Upper lobe of left lung (tissue), 6 donors: Measurements from ENCODE around the gene ZNF470. TPM values are rescaled to one million over a fixed set of nuclear protein-coding genes. Genes with fewer than 3 reads are reported as not detected.

Experiments used
- ATAC-seq, 2 donors: fragments of 200-7000 bp; cut with Tn5 transposase; one replicate each; pipeline ENCODE4 v1.9.1; 2022; ENCODE audit warnings: mild to moderate bottlenecking in 2 of 2, moderate library complexity in 2 of 2; ENCODE audit not compliant: low FRiP score in 2 of 2
- DNase-seq, 2 donors: peaks; one replicate each; pipeline ENCODE4 v3.0.0-alpha.2; 2019 to 2020
- H3K27ac ChIP-seq, 4 donors: fragments of 200-600 bp; sonication (generic); one replicate each; pipeline ENCODE4 v1.5.1; 2016 to 2019
- H3K27me3 ChIP-seq, 4 donors: fragments of 200-600 bp; sonication (generic); one replicate each; pipeline ENCODE4 v1.5.1; 2017 to 2019
- H3K36me3 ChIP-seq, 4 donors: fragments of 200-600 bp; sonication (generic); one replicate each; pipeline ENCODE4 v1.5.1; 2016 to 2019
- H3K4me1 ChIP-seq, 4 donors: fragments of 200-600 bp; sonication (generic); one replicate each; pipeline ENCODE4 v1.5.1; 2018 to 2019
- H3K4me3 ChIP-seq, 4 donors: fragments of 200-600 bp; sonication (generic); one replicate each; pipeline ENCODE4 v1.5.1; 2017 to 2019; ENCODE audit warnings: mild to moderate bottlenecking in 2 of 4, moderate library complexity in 1 of 4
- H3K9me3 ChIP-seq, 4 donors: fragments of 200-600 bp; sonication (generic); one replicate each; pipeline ENCODE4 v1.5.1; 2018 to 2019
- CTCF ChIP-seq, 6 experiments: fragments of 450-650 bp in 4 of 6; fragments of 200-600 bp in 2 of 6; sonication (generic) in 2 of 6; IDR thresholded peaks; one replicate each; pipeline ENCODE4 v1.5.1; 2016 to 2019; ENCODE audit warnings: antibody characterized with exemption in 6 of 6
- EP300 ChIP-seq, 4 donors: sonication (generic); formaldehyde crosslinking; IDR thresholded peaks; one replicate each; pipeline ENCODE4 v1.5.1; 2017; ENCODE audit warnings: antibody characterized with exemption in 4 of 4, control low read depth in 2 of 4
- POLR2A ChIP-seq, 4 donors: fragments of 450-650 bp; IDR thresholded peaks; one replicate each; pipeline ENCODE4 v1.5.1; 2016 to 2017; ENCODE audit warnings: antibody characterized with exemption in 4 of 4, mild to moderate bottlenecking in 2 of 4
- POLR2AphosphoS5 ChIP-seq, 2 donors: sonication (generic); formaldehyde crosslinking; IDR thresholded peaks; one replicate each; pipeline ENCODE4 v1.5.1; 2017; ENCODE audit warnings: antibody characterized with exemption in 2 of 2
- WGBS, 2 donors: methylation state at CpG; one replicate each; pipeline ENCODE4 v1.1.5; 2017 to 2018; 5-methylcytosine and 5-hydroxymethylcytosine counted together
- total RNA-seq, 6 donors: library from RNA; depleted of rRNA in 4 of 6; stranded (reverse); fragments of >200 nt in 4 of 6; gene quantifications; one replicate each; pipeline versions ENCODE4 v1.1.0 to v1.2.1, GENCODE V29; 2016 to 2021
- donor health status: DM: no; HTN: no; CAD: no; lungs with moderate emphysema.
- donor health status: DM: no; HTN: yes; CAD: no; lungs with severe emphysema.

The ZNF470 gene
- total RNA-seq, 6 donors from 2014 or later, result 1.8 to 4.6 (median 3.3) TPM

- Histone ChIP-seq H3K4me1 (no peaks in the 10 kb centered on the region), H3K27ac (no peak overlapping the region), H3K27me3 (no peaks in the 10 kb centered on the region), H3K4me3 (no peak overlapping the region), H3K9me3 (peaks cover 6 to 89% (median 78%) of the 10 kb centered on the region in 4 donors), H3K36me3 (peaks cover 4 to 58% (median 37%) of the 10 kb centered on the region in 4 donors)
- ATAC-seq (no peak), DNase-seq (no peak)
- 97 to 98% methylated on average over 34 to 37 of the region's 37 CpGs for WGBS, 2 donors
- TF ChIP-seq POLR2AphosphoS5 (IDR thresholded peaks at IDR 0.05) (no peak), POLR2A (IDR thresholded peaks at IDR 0.05) (no peak), CTCF (IDR thresholded peaks at IDR 0.05) (no peak), EP300 (IDR thresholded peaks at IDR 0.05) (no peak)
These were observed 55.1 kb downstream of the ZNF470 start for GRCh38 chr19:56622374-56622773.

- no peak for TF ChIP-seq POLR2AphosphoS5 (IDR thresholded peaks at IDR 0.05)
- H3K4me3 ChIP-seq, result no peak overlapping the region
- no peak for DNase-seq
- no peaks in the 10 kb centered on the region for H3K4me1 ChIP-seq
- no peak for ATAC-seq
- H3K9me3 ChIP-seq, result peaks cover 6 to 83% (median 73%) of the 10 kb centered on the region in 4 donors
- H3K36me3 ChIP-seq, result peaks cover 4 to 51% (median 34%) of the 10 kb centered on the region in 4 donors
- H3K27me3 ChIP-seq, result no peaks in the 10 kb centered on the region
- 81 to 90% methylated on average over 9 of the region's 9 CpGs for WGBS, 2 donors
- H3K27ac ChIP-seq, result no peak overlapping the region
These were observed 55.7 kb downstream of the ZNF470 start for GRCh38 chr19:56623006-56623405.

GRCh38 chr19:56625708-56626107, 58.4 kb downstream of the ZNF470 start:
- ATAC-seq (no peak), DNase-seq (no peak)
- Histone ChIP-seq H3K27ac (no peak overlapping the region), H3K36me3 (peaks cover 4 to 47% (median 31%) of the 10 kb centered on the region in 4 donors), H3K27me3 (no peaks in the 10 kb centered on the region), H3K4me3 (no peak overlapping the region), H3K4me1 (no peaks in the 10 kb centered on the region), H3K9me3 (peaks cover 14 to 84% (median 72%) of the 10 kb centered on the region in 4 donors)
- WGBS, 2 donors, result 92 to 99% methylated on average over 4 to 9 of the region's 9 CpGs
- TF ChIP-seq EP300 (IDR thresholded peaks at IDR 0.05), result no peak
- TF ChIP-seq POLR2A (IDR thresholded peaks at IDR 0.05), result no peak
- TF ChIP-seq POLR2AphosphoS5 (IDR thresholded peaks at IDR 0.05), result no peak

GRCh38 chr19:56633021-56633420, 65.8 kb downstream of the ZNF470 start:
- TF ChIP-seq POLR2A (IDR thresholded peaks at IDR 0.05) (no peak), EP300 (IDR thresholded peaks at IDR 0.05) (no peak), POLR2AphosphoS5 (IDR thresholded peaks at IDR 0.05) (no peak), CTCF (IDR thresholded peaks at IDR 0.05) (no peak)
- no peaks in the 10 kb centered on the region for H3K36me3 ChIP-seq
- DNase-seq (no peak), ATAC-seq (no peak)
- no peak overlapping the region for H3K4me3 ChIP-seq
- H3K27me3 ChIP-seq, result no peaks in the 10 kb centered on the region
- no peak overlapping the region for H3K27ac ChIP-seq
- 10 to 21% methylated on average over 1 of the region's 1 CpG for WGBS, 2 donors
- H3K9me3 ChIP-seq, result peaks cover 7 to 68% (median 51%) of the 10 kb centered on the region in 4 donors
- H3K4me1 ChIP-seq, result no peaks in the 10 kb centered on the region

GRCh38 chr19:56637976-56638555, 70.8 kb downstream of the ZNF470 start:
- peaks cover 0 to 5% (median 2%) of the 10 kb centered on the region in 4 donors for H3K27me3 ChIP-seq
- ATAC-seq (peak; percentile 44 to 78), DNase-seq (peak in 1 of 2 donors; percentile 40)
- H3K4me1 ChIP-seq, result no peaks in the 10 kb centered on the region
- H3K4me3 ChIP-seq, result no peak overlapping the region
- 16 to 20% methylated on average over 11 to 21 of the region's 21 CpGs for WGBS, 2 donors
- H3K9me3 ChIP-seq, result peaks cover 0 to 42% (median 34%) of the 10 kb centered on the region in 4 donors
- H3K27ac ChIP-seq, result no peak overlapping the region
- TF ChIP-seq POLR2A (IDR thresholded peaks at IDR 0.05), result no peak
- H3K36me3 ChIP-seq, result no peaks in the 10 kb centered on the region

Other genes with a start within 250 kb of the ZNF470 start
- 10 to 100 TPM in 1 of 6 donors, 1 to 10 TPM in 5; 2.1 to 11.9 (median 2.7) TPM for gene ZNF582, start 173.9 kb upstream of the ZNF470 start, total RNA-seq
- gene ZNF583, start 163.1 kb upstream of the ZNF470 start, total RNA-seq, result 10 to 100 TPM in 1 of 6 donors, 1 to 10 TPM in 5; 3.7 to 21.5 (median 6.9) TPM
- 1 to 10 TPM; 1.1 to 3.6 (median 1.9) TPM for gene ZNF667, start 90.1 kb upstream of the ZNF470 start, total RNA-seq
- 1 to 10 TPM; 2.6 to 7.3 (median 4.4) TPM for gene ZNF471, start 59.6 kb upstream of the ZNF470 start, total RNA-seq
- 10 to 100 TPM in 1 of 6 donors, 1 to 10 TPM in 5; 3.1 to 12.0 (median 6.2) TPM for gene ZFP28, start 28.5 kb upstream of the ZNF470 start, total RNA-seq
- gene ZNF71, start 27.8 kb downstream of the ZNF470 start, total RNA-seq, result 10 to 100 TPM in 2 of 6 donors, 1 to 10 TPM in 4; 4.0 to 11.5 (median 7.4) TPM
- under 1 TPM in 2 of 6 donors, not detected in 4; 0.29 to 0.30 TPM for gene SMIM17, start 75.7 kb downstream of the ZNF470 start, total RNA-seq
- gene ZNF835, start 104.3 kb downstream of the ZNF470 start, total RNA-seq, result 1 to 10 TPM in 4 of 6 donors, under 1 TPM in 1, not detected in 1; 0.78 to 4.1 (median 2.7) TPM